SK-N-SH (cell line): ENCODE measurements around the gene IPO4. TPM values are rescaled to one million over a fixed set of nuclear protein-coding genes. Genes with fewer than 3 reads are reported as not detected.

Source experiments
- CTCF ChIA-PET: fragments of 300-600, 350-600 bp; formaldehyde crosslinking; extraction: SDS; loops from one replicate; lab custom pipeline; 2021; lab: Yijun Ruan, JAX
- POLR2A ChIA-PET: fragments of 350-600 bp; sonication (Branson Sonifier 250); formaldehyde crosslinking; extraction: SDS; loops from one replicate; lab custom pipeline; 2020; ENCODE audit warnings: antibody characterized with exemption, inconsistent platforms; lab: Yijun Ruan, JAX
- DNase-seq: peaks from one replicate; pipeline ENCODE4 v3.0.0; 2012
- H2AFZ ChIP-seq: fragments of 200-600 bp; sonication (generic); 2 replicates; pipeline ENCODE4 v1.8.1; 2016; ENCODE audit warnings: antibody characterized with exemption, mild to moderate bottlenecking, low read depth
- H3F3A ChIP-seq: fragments of 200-600 bp; sonication (generic); replicated peaks from 2 replicates; pipeline ENCODE3; 2016; ENCODE audit warnings: antibody characterized with exemption, mild to moderate bottlenecking; ENCODE audit not compliant: insufficient read depth
- H3K27ac ChIP-seq, 2 experiments: fragments of 200-500 bp in 1 of 2; fragments of 200-600 bp in 1 of 2; sonication (Bioruptor generic) in 1 of 2; sonication (generic), shearing (Covaris generic) in 1 of 2; 2 replicates each; pipeline versions ENCODE4 v1.5.1 to v1.6.1; 2014 to 2016; ENCODE audit warnings: low read depth in 2 of 2, inconsistent platforms in 1 of 2, low read length in 1 of 2, mild to moderate bottlenecking in 1 of 2, mixed read lengths in 1 of 2
- H3K27me3 ChIP-seq: fragments of 200-600 bp; sonication (generic), shearing (Covaris generic); 2 replicates; pipeline ENCODE4 v1.6.1; 2016; ENCODE audit warnings: mixed run types; ENCODE audit not compliant: insufficient read depth
- H3K36me3 ChIP-seq, 2 experiments: fragments of 200-500 bp in 1 of 2; fragments of 200-600 bp in 1 of 2; sonication (Bioruptor generic) in 1 of 2; sonication (generic) in 1 of 2; replicated peaks in 1 of 2; 2 replicates each; pipeline versions ENCODE3 to v1.5.1; 2014 to 2016; ENCODE audit warnings: low read length in 1 of 2, mild to moderate bottlenecking in 1 of 2; ENCODE audit not compliant: insufficient read depth in 2 of 2, control insufficient read depth in 1 of 2
- H3K4me1 ChIP-seq, 2 experiments: fragments of 200-500 bp in 1 of 2; fragments of 200-600 bp in 1 of 2; sonication (Bioruptor generic) in 1 of 2; sonication (generic), shearing (Covaris generic) in 1 of 2; 2 replicates each; pipeline versions ENCODE4 v1.5.1 to v1.6.1; 2014 to 2016; ENCODE audit warnings: low read depth in 1 of 2, low read length in 1 of 2, mixed run types in 1 of 2; ENCODE audit not compliant: insufficient read depth in 2 of 2, control insufficient read depth in 1 of 2
- H3K4me2 ChIP-seq: fragments of 200-600 bp; sonication (generic), shearing (Covaris generic); 2 replicates; pipeline ENCODE4 v1.6.1; 2017; ENCODE audit warnings: mixed run types
- H3K4me3 ChIP-seq, 2 experiments: fragments of 200-500 bp in 1 of 2; fragments of 200-600 bp in 1 of 2; sonication (Bioruptor generic) in 1 of 2; sonication (generic), shearing (Covaris generic) in 1 of 2; 2 replicates each; pipeline versions ENCODE4 v1.5.1 to v1.8.1; 2014 to 2016; ENCODE audit warnings: low read depth in 2 of 2, inconsistent platforms in 1 of 2, low read length in 1 of 2, mild to moderate bottlenecking in 1 of 2, mixed read lengths in 1 of 2, moderate library complexity in 1 of 2
- H3K79me2 ChIP-seq: fragments of 200-600 bp; sonication (generic); 2 replicates; pipeline ENCODE4 v1.8.1; 2017; ENCODE audit warnings: mild to moderate bottlenecking; ENCODE audit not compliant: insufficient read depth
- H3K9ac ChIP-seq: fragments of 200-600 bp; sonication (generic); 2 replicates; pipeline ENCODE4 v1.6.1; 2017; ENCODE audit warnings: mixed run types
- H3K9me2 ChIP-seq: fragments of 200-600 bp; sonication (generic); 2 replicates; pipeline ENCODE4 v1.6.1; 2017; ENCODE audit warnings: mixed run types
- H3K9me3 ChIP-seq: fragments of 200-600 bp; sonication (generic); 2 replicates; pipeline ENCODE4 v1.6.1; 2017; ENCODE audit warnings: mixed run types, mild to moderate bottlenecking, moderate library complexity
- H4K20me1 ChIP-seq: fragments of 200-600 bp; sonication (generic); 2 replicates; pipeline ENCODE4 v1.6.1; 2017; ENCODE audit warnings: mild to moderate bottlenecking, mixed run types; ENCODE audit not compliant: insufficient read depth
- CHD2 ChIP-seq: fragments of 150-350 bp; IDR thresholded peaks from 2 replicates; pipeline ENCODE4 v1.6.1; 2018; ENCODE audit warnings: low read length; ENCODE audit not compliant: partially characterized antibody
- EZH2phosphoT487 ChIP-seq: fragments of 200-600 bp; sonication (generic); IDR thresholded peaks from 2 replicates; pipeline ENCODE4 v1.6.1; 2017; ENCODE audit warnings: low read depth, mixed run types, mild to moderate bottlenecking, antibody characterized with exemption, moderate library complexity, borderline replicate concordance
- FOXJ3 ChIP-seq: sonication (generic); formaldehyde crosslinking; IDR thresholded peaks from 2 replicates; pipeline ENCODE4 v1.5.1; 2020; ENCODE audit warnings: mild to moderate bottlenecking, missing genetic modification reagents
- GATA2 ChIP-seq: sonication (generic); formaldehyde crosslinking; IDR thresholded peaks from 2 replicates; pipeline ENCODE4 v1.5.0; 2020; ENCODE audit warnings: mild to moderate bottlenecking, missing genetic modification reagents
- IRF3 ChIP-seq: fragments of 150-350 bp; IDR thresholded peaks from 2 replicates; pipeline ENCODE4 v1.6.1; 2016; ENCODE audit warnings: mild to moderate bottlenecking, low read depth, low read length
- JUND ChIP-seq: IDR thresholded peaks from 2 replicates; pipeline ENCODE4 v1.4.0; 2012
- MAX ChIP-seq: IDR thresholded peaks from 2 replicates; pipeline ENCODE4 v1.4.0; 2012; ENCODE audit warnings: low read depth
- NRF1 ChIP-seq: IDR thresholded peaks from 2 replicates; pipeline ENCODE4 v1.6.1; 2012; ENCODE audit warnings: low read depth, mild to moderate bottlenecking, low read length
- RAD21 ChIP-seq: IDR thresholded peaks from 2 replicates; pipeline ENCODE4 v1.6.1; 2012; ENCODE audit warnings: mild to moderate bottlenecking, low read length
- REST ChIP-seq: IDR thresholded peaks from 2 replicates; pipeline ENCODE4 v1.6.1; 2012; ENCODE audit warnings: mild to moderate bottlenecking, low read depth, low read length, moderate library complexity
- RXRA ChIP-seq: IDR thresholded peaks from 2 replicates; pipeline ENCODE4 v1.4.0; 2012; ENCODE audit warnings: low read depth, mild to moderate bottlenecking, borderline replicate concordance
- SMC3 ChIP-seq: IDR thresholded peaks from 2 replicates; pipeline ENCODE4 v1.6.1; 2012; ENCODE audit warnings: low read depth, low read length, improper control_type of control experiment
- TCF12 ChIP-seq: IDR thresholded peaks from 2 replicates; pipeline ENCODE4 v1.4.0; 2012
- USF2 ChIP-seq: fragments of 150-350 bp; IDR thresholded peaks from 2 replicates; pipeline ENCODE4 v1.6.1; 2017; ENCODE audit warnings: antibody characterized with exemption, low read length, low read depth, borderline replicate concordance
- YY1 ChIP-seq: IDR thresholded peaks from 2 replicates; pipeline ENCODE4 v1.4.0; 2012; ENCODE audit warnings: low read depth, mild to moderate bottlenecking
- WGBS: methylation state at CpG from one replicate; pipeline ENCODE4 v1.1.6; 2017; ENCODE audit warnings: low lambda C conversion rate; 5-methylcytosine and 5-hydroxymethylcytosine counted together
- polyA plus RNA-seq, 3 experiments: library from polyadenylated mRNA; depleted of rRNA; stranded (reverse); fragments of >200 nt; gene quantifications; 2 replicates each; pipeline ENCODE4 v1.2.3, GENCODE V29; 2012
- TF ChIP-seq, protein P1 (sequence below): IDR thresholded peaks from 2 replicates; pipeline ENCODE4; 2012
- TF ChIP-seq, protein P2 (sequence below): fragments of 200-600 bp; sonication (generic); IDR thresholded peaks from 2 replicates; pipeline ENCODE4 v1.6.1; 2017; ENCODE audit warnings: antibody characterized with exemption, mild to moderate bottlenecking, moderate library complexity

IPO4 gene, protein sequence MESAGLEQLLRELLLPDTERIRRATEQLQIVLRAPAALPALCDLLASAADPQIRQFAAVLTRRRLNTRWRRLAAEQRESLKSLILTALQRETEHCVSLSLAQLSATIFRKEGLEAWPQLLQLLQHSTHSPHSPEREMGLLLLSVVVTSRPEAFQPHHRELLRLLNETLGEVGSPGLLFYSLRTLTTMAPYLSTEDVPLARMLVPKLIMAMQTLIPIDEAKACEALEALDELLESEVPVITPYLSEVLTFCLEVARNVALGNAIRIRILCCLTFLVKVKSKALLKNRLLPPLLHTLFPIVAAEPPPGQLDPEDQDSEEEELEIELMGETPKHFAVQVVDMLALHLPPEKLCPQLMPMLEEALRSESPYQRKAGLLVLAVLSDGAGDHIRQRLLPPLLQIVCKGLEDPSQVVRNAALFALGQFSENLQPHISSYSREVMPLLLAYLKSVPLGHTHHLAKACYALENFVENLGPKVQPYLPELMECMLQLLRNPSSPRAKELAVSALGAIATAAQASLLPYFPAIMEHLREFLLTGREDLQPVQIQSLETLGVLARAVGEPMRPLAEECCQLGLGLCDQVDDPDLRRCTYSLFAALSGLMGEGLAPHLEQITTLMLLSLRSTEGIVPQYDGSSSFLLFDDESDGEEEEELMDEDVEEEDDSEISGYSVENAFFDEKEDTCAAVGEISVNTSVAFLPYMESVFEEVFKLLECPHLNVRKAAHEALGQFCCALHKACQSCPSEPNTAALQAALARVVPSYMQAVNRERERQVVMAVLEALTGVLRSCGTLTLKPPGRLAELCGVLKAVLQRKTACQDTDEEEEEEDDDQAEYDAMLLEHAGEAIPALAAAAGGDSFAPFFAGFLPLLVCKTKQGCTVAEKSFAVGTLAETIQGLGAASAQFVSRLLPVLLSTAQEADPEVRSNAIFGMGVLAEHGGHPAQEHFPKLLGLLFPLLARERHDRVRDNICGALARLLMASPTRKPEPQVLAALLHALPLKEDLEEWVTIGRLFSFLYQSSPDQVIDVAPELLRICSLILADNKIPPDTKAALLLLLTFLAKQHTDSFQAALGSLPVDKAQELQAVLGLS
- 39.7 and 61.3 TPM in 2 replicates for polyA plus RNA-seq (2012; rRNA removed)
- polyA plus RNA-seq (2012; cell fraction: cytosol; rRNA removed), result 24.0 and 34.4 TPM in 2 replicates
- 161 and 211 TPM in 2 replicates for polyA plus RNA-seq (2012; cell fraction: nucleus; rRNA removed)

GRCh38 chr14:24188251-24189058 lies at the start of gene IPO4:
Gene IPO4, minus strand, starts transcription at chr14:24188816. Its CDS starts 29 bp downstream, at chr14:24188787.
- H3K4me3 ChIP-seq, result peak within 1 kb of the TSS; percentile 88 to 96
- H3K27ac ChIP-seq, result peak within 1 kb of the TSS; percentile 72 to 89
- DNase-seq, result peak; percentile 97
- H3K9me3 ChIP-seq, result no peaks in the 10 kb centered on the region
- peaks cover 9 to 21% of the 10 kb centered on the region in 2 experiments for H3K4me1 ChIP-seq
- peaks cover 13% of the 10 kb centered on the region for H3F3A ChIP-seq
- ChIA-PET POLR2A (interaction anchor here (0.6 to 3.2 kb wide), 12 partner anchors 8 to 1299 kb away, joined by 3 to 10 read pairs (median 5); partner anchors contain the start of genes CHMP4A, CIDEB, EMC9 and IRF9), CTCF (interaction anchor here (0.8 to 2.6 kb wide), 8 partner anchors 27 to 243 kb away, joined by 3 to 14 read pairs (median 4); partner anchors contain the start of genes CIDEB, DCAF11, IRF9 and NRL)
- no peaks in the 10 kb centered on the region for H4K20me1 ChIP-seq
- H3K9me2 ChIP-seq, result no peaks in the 10 kb centered on the region
- H3K36me3 ChIP-seq, result peaks cover 35 to 64% of the 10 kb centered on the region in 2 experiments
- H3K9ac ChIP-seq, result peak within 1 kb of the TSS; percentile 76
- H2AFZ ChIP-seq, result peak within 1 kb of the TSS; percentile 82
- H3K4me2 ChIP-seq, result peak within 1 kb of the TSS; percentile 98
- H3K79me2 ChIP-seq, result peaks cover 41% of the 10 kb centered on the region
- no peaks in the 10 kb centered on the region for H3K27me3 ChIP-seq
- 1% methylated on average over 50 of the region's 65 CpGs for WGBS
- TF ChIP-seq REST (peak; percentile 43; the same call in 1 of the 2 replicates), JUND (peak; percentile 21; the same call in 1 of the 2 replicates), IRF3 (peak; percentile 48; the same call in 1 of the 2 replicates), MAX (peak; percentile 100), NRF1 (no peak), GATA2 (CRISPR knock-in tag) (no peak), FOXJ3 (CRISPR knock-in tag) (no peak), YY1 (peak; percentile 66; the same call in 1 of the 2 replicates), CHD2 (peak; percentile 96), RAD21 (no peak), RXRA (no peak), TCF12 (peak; percentile 36; the same call in 1 of the 2 replicates), USF2 (peak; percentile 52; the same call in 1 of the 2 replicates), SMC3 (no peak), EZH2phosphoT487 (no peak)
- TF ChIP-seq, protein P1, sequence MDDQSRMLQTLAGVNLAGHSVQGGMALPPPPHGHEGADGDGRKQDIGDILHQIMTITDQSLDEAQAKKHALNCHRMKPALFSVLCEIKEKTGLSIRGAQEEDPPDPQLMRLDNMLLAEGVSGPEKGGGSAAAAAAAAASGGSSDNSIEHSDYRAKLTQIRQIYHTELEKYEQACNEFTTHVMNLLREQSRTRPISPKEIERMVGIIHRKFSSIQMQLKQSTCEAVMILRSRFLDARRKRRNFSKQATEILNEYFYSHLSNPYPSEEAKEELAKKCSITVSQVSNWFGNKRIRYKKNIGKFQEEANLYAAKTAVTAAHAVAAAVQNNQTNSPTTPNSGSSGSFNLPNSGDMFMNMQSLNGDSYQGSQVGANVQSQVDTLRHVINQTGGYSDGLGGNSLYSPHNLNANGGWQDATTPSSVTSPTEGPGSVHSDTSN, result peak; percentile 67
- TF ChIP-seq, protein P2, sequence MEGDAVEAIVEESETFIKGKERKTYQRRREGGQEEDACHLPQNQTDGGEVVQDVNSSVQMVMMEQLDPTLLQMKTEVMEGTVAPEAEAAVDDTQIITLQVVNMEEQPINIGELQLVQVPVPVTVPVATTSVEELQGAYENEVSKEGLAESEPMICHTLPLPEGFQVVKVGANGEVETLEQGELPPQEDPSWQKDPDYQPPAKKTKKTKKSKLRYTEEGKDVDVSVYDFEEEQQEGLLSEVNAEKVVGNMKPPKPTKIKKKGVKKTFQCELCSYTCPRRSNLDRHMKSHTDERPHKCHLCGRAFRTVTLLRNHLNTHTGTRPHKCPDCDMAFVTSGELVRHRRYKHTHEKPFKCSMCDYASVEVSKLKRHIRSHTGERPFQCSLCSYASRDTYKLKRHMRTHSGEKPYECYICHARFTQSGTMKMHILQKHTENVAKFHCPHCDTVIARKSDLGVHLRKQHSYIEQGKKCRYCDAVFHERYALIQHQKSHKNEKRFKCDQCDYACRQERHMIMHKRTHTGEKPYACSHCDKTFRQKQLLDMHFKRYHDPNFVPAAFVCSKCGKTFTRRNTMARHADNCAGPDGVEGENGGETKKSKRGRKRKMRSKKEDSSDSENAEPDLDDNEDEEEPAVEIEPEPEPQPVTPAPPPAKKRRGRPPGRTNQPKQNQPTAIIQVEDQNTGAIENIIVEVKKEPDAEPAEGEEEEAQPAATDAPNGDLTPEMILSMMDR, result no peak
